Measurements from ENCODE around the gene FAM163A.

Gene FAM163A

DNA sequence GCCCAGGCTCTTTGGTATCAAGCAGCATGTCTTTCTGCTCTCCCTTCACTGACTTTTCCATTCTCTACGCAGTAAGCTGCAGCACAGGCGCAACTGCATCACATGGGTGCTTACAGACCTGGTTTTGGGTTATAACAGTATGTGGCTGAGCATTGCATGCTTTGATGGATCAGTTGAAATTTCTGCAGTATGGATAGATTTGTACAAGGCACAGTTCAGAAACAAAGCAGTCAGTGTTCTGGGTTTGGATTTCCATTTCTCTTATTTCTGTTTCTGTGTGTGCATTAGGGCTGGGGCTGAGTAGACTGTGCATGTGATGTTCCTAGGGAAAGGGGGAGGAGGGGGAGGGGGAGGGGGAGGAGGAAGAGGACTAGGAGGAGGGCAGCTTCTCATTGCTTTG is 4.5 kb downstream of the FAM163A start:
- DNase-seq (ENCODE audit: low read depth) = no peak
- no peak overlapping the region for H3K4me3 ChIP-seq (ENCODE audit: low read depth, low read length)

DNA sequence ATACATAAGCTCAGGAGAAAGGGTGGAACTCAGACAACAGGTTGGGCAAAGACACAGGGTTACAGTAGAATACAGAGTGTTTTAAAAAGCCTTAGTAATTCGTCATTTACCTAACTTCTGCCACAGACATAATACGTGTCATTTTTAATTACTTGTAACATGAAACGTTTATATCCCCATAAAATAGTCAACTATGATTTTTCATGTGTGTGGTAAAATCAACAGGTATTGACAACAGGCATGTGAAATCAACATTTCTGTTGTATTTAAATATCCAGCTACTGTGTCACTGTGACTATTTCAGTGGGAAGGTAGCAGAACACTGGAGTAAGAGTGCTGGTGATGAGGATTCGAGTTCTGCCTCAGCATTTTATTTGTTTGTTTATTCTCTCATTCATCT is 5.7 kb downstream of the FAM163A start:
- no peak overlapping the region for H3K4me3 ChIP-seq (ENCODE audit: low read depth, low read length)
- DNase-seq (ENCODE audit: low read depth) = no peak

DNA sequence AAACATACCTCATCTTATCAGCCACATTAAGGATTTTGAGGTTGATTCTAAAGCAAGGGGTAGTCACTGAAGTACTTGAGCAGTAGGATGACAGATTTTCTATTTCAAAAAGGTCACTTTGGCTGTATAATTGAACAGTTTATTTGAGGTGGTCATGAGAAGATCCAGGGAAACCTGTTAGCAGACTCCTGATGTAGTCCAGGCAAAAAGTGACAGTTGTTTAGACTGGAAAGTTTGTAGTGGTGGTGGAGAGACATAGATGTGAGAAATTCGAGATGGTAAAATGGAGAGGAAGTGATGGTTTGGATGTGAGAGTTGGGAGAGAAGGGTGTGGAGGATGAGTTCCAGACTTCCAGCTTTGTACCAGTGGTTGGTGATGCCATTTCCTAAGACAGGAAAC is 7.5 kb downstream of the FAM163A start:
- DNase-seq (ENCODE audit: low read depth) = no peak

DNA sequence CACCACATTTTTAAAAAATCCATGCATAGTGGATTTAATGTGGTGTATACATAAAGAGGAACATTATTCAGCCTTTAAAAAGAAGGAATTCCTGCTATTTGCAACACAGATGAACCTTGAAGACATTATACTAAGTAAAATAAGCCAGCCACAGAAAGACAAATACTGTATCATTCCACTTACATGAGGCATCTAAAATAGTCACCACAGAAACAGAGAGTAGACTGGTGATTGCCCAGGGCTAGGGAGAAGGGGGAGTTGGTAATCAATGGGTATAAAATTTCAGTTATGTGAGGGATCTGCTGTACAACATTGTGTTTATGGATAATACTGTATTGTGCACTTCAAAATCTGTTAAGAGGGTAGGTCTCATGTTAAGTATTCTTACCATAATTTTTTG is 10.0 kb downstream of the FAM163A start:
- no peak overlapping the region for H3K4me3 ChIP-seq (ENCODE audit: low read depth, low read length)
- no peak for DNase-seq (ENCODE audit: low read depth)

More for the DNA sequence above, 7.5 kb downstream of the FAM163A start:
- no peak overlapping the region for H3K4me3 ChIP-seq (ENCODE audit: low read depth, low read length)

DNA sequence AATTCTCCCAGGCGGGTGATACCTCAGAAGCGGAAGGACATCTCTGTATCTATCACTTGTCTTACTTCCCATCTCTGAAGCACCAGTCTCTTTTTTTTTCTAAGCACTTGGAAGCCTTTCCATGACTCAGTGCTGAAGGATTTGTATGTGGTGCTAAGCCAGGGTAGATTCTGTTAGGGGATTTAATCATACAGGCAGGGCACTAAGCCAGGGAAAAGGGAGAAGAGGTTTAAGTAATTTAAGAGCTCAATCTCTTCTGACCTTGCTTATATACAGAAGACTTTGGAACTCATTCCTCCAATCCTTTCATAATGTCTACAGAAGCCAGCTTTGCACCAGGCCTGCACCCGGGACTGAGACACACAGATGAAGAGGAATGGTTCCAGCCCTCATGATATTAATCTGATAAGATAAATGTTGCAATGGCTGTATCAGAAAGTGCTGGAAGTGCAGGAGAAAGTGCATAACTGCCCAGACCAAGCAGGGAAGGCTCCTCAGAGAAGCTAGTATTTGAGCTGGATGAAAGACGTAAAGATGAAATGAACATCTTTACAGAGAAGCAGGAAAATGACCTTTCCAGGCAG is 11.0 kb downstream of the FAM163A start:
- no peak overlapping the region for H3K4me3 ChIP-seq (ENCODE audit: low read depth, low read length)
- DNase-seq (ENCODE audit: low read depth) = peak; percentile 43

DNA sequence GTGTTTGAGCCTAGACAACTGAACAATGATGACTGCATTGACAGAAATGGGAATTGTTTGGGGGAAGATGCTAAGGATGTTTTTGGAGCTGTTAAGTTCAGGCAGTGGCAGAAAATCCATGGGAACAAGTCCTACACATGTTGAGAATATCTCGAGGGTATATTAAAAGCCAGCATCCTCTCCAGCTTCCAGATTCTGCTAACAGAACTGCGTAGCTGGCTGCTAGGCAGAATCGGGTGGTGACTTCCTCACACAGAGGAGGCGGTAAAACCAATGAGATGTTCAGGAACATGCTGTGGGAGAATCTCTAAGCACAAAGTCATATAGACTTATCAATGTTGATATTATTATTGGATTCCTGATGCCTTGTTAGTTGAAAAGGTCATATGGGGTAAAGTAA is 14.8 kb downstream of the FAM163A start:
- H3K4me3 ChIP-seq (ENCODE audit: low read depth, low read length) = no peak overlapping the region
- no peak for DNase-seq (ENCODE audit: low read depth)

DNA sequence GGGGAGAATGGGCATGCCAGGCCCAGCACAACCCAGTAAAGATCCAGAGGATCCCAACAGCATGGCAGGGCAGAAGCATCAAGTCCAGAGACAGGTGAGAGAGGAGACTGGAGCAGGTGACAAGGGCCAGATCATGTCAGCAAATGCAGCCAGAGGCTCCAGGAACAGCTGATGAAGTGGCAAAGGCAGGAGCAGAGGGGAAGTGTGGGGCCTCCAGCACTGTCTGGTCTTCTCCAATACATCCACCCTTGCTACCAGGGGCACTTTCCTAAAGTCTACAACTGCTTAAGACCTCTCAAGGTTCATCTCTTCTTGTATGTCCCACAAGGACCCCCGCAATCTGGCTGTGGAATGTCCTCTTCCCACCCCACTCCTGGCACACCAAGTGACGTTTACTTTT is 17.4 kb downstream of the FAM163A start:
- no peak overlapping the region for H3K4me3 ChIP-seq (ENCODE audit: low read depth, low read length)
- no peak for DNase-seq (ENCODE audit: low read depth)

DNA sequence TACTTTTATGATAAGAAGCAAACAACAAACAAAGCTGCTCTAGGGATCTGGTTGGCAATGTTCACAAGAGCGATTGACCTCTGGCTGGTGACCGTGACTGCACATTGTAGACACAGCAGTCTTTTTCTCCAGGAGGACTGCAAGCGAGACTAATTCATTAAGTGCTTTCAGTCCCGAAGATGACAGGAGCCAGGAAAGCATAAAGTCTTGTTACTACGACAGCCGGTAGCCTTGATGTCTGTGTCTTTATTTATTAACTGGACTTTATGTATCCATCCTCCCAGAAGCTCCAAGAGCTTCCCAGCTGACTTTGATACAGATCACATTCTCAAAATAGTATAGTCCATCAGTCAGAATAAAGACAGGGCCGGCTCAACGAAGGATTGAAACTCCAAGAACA is 18.2 kb downstream of the FAM163A start:
- no peak for DNase-seq (ENCODE audit: low read depth)
- H3K4me3 ChIP-seq (ENCODE audit: low read depth, low read length) = no peak overlapping the region

DNA sequence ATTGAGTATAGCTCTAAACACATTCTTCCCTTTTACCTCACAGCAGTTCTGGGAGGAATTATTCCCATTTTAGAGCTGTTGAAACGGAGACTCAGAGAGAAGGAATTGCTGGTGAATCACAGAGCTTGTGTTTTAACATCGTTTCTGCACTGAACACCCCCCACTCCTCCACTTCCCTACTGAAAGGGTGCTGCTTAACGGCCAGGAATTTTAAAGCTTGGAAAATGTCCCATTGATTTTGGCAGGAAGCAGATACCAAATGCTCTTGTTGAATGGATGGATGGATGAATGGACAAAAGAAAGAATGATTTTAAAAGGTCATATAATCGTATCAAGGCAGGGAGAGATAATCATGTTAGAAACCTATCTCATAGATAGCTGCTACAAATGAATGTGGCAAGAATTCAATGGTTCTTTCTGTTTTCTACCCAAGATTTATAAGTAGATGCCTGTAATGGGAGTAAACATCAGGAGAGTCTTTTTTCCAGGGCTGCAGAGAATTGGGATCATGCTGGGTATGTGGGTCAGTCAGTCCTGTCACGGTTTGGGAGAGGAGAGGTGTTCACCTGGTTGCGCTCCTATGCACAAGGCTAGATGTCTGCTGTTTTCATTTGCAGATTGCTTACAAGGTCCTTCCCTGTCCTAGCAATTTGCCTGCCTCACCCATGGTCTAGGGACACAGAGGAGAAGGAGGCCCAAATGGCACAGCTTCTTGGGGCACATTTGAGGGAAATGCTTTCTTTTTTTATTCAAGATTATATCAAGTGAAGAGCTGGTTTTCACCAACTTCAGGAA is 19.0 kb downstream of the FAM163A start:
- no peak overlapping the region for H3K4me3 ChIP-seq (ENCODE audit: low read depth, low read length)
- DNase-seq (ENCODE audit: low read depth) = no peak

DNA sequence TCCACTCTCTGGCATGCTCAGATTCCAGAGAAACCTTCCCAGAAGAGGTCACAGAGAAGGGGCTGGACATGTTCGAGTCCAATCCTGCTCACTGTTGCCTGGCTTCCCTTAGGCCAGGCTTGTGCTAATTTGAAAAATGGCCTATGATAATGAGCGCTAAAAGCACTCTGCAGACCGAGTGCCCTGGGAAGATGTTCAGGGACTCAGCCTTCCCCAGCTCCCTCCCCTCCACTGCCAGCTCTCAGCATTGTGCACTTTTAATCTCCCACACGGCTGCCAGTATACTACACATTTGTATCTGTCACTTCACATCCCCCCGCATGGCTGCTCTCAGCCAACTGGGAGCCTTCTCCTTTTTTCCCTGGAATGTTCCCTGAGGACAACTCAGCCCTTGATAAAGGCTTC is 24.1 kb downstream of the FAM163A start:
- H3K4me3 ChIP-seq (ENCODE audit: low read depth, low read length) = no peak overlapping the region
- no peak for DNase-seq (ENCODE audit: low read depth)

DNA sequence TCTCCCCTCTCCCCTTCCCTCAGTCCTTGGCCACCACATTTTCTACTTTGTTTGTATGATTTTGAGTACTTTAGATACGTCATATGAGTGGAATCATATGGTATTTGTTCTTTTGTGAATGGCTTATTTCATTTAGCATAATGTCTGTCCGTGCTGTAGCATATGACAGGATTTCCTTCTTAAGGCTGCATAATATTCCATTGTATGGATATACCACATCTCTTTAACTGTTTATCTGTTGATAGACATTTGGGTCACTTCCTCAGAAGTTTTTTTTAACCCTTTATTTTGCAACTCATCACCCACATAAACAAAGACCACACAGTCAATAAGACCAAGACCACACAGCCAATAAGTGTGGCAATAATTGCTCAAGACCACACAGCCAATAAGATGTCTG is 24.9 kb downstream of the FAM163A start:
- DNase-seq (ENCODE audit: low read depth) = no peak
- H3K4me3 ChIP-seq (ENCODE audit: low read depth, low read length) = no peak overlapping the region

DNA sequence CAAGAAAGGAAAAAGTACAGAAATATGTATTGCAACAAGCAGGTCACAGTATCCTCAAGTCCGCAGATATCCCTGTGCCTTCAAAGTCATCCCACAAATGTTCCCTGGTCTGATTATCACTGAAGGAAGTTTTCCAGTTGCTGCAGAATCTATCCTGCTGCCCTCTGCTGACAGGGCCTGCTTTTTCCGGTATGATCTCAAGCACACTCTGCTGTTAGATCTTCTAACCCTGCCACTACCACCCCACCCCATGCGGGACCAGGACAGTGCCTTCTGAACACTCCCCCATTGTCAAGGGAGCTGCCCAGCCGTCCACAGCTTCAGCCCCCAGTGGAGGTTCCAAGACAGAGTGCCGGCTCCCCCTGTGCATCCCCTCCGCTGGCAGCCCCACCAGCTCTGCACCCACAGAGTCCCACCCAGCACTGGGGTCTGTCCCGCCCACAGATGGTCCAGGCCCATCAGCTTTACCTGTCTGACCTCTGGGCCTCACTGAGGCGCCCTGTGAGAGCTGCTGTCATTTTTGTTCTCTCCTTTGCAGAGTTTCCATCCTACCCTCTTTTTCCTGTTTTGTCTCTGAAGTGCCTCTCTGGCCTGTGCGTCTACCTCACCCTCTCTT is 27.9 kb downstream of the FAM163A start:
- no peak overlapping the region for H3K4me3 ChIP-seq (ENCODE audit: low read depth, low read length)
- no peak for DNase-seq (ENCODE audit: low read depth)

DNA sequence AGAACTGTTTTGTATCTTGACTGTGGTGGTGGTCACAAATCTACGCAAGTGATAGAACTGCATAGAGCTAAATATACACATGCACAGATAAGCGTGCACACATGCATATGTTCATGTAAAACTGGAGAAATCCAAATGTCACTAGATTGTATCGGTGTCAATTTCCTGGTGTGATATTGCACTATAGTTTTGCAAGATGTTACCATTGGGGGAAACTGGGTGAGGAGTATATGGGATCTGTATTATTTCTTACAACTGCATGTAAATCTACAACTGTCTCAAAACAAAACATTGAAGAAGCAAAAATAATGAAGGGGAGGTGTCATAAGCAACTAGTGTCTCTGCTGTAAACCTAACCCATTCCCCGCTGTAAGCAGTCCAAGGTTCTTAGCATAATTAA is 30.2 kb downstream of the FAM163A start:
- no peak overlapping the region for H3K4me3 ChIP-seq (ENCODE audit: low read depth, low read length)
- DNase-seq (ENCODE audit: low read depth) = no peak

DNA sequence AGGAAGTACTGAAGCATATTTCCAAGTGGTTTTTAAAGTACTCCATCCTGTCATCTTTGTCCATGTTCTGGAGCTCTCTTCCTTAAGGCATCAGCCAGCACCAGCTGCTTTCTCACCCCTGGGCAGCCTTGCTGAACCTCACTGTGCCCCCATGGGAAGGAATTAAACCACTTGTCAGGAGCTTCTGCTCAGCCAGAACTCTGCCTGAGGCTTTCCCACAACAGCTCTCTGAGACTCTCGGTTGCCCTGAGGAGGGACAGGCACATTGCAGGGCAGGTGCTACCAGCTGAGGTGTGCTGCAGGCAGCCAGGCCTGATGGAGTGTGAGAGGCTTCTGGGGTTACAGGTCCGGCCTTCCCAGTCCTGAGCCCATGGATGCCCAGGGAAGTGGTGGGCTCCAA is 30.9 kb downstream of the FAM163A start:
- DNase-seq (ENCODE audit: low read depth) = no peak
- H3K4me3 ChIP-seq (ENCODE audit: low read depth, low read length) = no peak overlapping the region

DNA sequence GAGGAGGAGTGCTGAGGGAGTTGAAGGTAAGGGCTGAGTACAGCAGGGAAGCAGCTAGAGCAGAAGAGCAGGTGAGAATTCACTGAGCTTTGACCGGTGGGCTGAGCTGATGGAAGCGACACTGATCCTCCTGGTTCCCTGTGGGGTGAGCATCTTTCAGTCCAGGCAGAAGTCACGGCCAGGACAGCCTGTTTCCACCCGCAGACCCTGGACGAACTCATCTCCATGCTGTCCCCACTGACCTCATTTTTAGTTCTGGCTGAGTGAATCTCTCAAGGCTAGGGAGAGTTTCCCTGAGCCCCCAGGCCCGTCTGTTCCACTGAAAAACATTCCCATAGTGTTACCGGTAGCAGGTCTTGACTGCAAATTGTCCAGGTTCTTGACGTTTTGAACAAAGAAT is 31.5 kb downstream of the FAM163A start:
- H3K4me3 ChIP-seq (ENCODE audit: low read depth, low read length) = no peak overlapping the region
- no peak for DNase-seq (ENCODE audit: low read depth)

DNA sequence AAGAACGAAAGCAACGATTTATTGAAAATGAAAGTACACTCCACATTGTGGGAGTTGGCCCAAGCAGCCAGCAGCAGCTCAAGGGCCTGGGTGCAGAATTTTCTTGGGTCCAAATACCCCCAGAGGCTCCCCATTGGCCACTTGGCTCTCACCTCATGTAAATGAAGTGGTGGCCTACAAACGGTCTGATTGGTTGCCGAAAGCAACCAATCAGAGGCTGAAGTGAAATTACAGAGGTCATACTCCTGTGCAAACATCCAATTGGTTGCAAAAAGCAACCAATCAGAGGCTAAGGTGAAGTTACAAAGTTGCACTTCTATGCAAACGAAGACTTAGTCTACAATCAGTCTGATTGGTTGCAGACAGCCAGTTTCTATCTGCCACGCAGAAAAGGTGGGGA is 31.9 kb downstream of the FAM163A start:
- no peak for DNase-seq (ENCODE audit: low read depth)
- H3K4me3 ChIP-seq (ENCODE audit: low read depth, low read length) = no peak overlapping the region

DNA sequence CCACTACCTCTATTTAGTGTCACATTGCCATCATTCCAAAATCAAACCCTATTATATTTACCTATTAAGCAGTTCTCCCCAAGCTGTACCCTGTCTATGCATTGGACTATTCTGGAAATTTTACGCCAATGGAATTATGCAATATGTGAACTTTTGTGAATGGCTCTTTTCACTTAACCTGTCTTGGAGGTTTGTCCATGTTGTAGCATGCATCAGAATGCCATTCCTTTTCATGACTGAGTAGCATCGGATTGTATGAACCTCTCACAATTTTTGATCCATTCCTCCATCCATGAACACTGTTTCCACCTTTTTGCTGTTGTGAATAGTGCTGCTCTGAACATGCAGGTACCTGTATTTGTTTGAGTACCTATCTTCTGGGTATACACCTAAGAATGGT is 33.7 kb downstream of the FAM163A start:
- no peak overlapping the region for H3K4me3 ChIP-seq (ENCODE audit: low read depth, low read length)
- DNase-seq (ENCODE audit: low read depth) = no peak

DNA sequence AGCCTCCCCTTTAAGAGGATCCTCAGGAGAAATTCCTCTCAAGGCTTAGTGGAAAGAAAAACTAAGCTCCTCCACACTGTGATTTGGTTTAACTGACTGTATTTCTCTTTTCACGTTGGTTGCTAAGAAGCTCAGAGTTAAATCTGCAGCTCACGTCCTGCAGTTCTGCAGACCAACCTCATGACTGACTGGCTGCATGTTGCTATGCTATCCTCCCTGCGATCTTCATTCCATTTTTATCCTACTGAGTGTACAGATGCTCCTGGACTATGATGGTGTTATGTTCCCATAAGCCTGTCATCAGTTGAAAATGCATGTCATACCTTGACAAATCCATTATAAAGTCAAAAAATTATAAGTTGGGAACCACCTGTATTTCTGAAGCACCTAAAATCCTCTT is 34.6 kb downstream of the FAM163A start:
- no peak overlapping the region for H3K4me3 ChIP-seq (ENCODE audit: low read depth, low read length)
- DNase-seq (ENCODE audit: low read depth) = no peak

DNA sequence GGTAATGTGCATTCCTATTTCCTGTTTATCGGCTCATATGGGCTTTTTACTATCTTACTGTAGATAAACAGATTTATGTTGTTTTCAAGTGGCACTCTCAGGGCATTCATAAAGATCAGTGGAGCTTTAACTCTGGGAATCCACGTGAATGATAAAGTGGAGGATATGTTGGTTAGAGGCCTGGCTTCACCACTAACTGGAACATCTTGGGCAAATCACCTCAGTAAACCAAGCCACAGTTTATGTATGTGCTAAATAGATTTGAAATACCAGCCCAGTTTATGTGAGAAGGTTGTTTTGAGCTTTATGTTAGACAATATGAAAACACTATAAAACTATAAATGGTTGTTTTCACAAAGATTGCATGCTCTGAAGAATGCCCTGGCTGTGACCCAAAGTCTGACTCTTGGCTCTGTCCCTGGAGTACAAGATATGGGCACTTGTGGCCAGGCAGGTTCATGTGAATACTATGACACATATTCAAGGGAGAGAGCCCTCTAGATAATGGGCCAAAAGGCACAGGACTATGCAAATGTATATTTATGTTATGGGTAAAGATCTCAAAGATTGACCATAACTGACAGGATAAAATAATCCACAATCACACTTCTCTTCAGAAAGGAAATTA is 36.7 kb downstream of the FAM163A start:
- DNase-seq (ENCODE audit: low read depth) = no peak

DNA sequence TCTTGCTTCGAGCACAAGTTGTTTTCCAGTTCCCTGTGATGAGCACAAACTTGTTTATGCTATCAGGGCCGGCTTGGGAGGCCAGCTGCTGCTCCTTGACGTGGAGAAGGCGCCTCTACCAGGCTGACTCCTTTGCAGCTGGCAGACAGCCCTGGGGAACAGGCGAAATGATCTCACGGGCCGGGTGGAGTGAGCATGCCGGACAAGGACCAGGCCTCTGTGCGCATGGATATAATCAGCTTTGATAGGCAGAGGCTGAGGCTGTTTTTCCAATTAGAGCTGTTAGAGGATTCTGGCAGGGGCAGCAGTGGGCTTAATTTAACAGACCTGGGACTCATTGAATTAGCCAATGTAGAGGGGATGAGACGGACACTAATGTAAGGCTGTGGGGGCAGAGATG is 38.9 kb downstream of the FAM163A start:
- H3K4me3 ChIP-seq (ENCODE audit: low read depth, low read length) = no peak overlapping the region
- no peak for DNase-seq (ENCODE audit: low read depth)

More for the DNA sequence above, 36.7 kb downstream of the FAM163A start:
- H3K4me3 ChIP-seq (ENCODE audit: low read depth, low read length) = no peak overlapping the region

DNA sequence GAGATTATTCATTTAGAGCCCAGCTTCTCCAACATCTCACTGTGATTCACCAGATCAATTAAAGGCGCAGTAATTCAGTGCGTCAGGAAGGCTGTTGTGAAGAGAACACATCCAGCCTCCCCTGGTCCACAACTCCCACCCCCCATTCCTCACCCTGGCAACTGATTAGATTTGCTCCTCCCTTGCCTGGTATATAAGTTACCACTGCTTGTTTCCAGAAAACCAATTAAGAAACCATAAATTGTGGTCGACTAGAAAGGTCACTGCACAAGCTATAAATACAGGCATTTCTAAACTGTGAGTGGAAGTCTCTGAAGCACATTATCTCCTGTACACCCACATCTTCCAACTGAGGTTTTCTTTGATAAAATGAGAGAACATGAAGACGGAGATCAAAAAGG is 41.9 kb downstream of the FAM163A start:
- no peak overlapping the region for H3K4me3 ChIP-seq (ENCODE audit: low read depth, low read length)
- no peak for DNase-seq (ENCODE audit: low read depth)

All from skeletal muscle cell (primary cell).